ENCODE results near the gene PTPN2.

- no peak for TF ChIP-seq POLR2A (IDR thresholded peaks at IDR 0.05)
- TF ChIP-seq CTCF (IDR thresholded peaks at IDR 0.05), result no peak
- TF ChIP-seq POLR2AphosphoS5 (IDR thresholded peaks at IDR 0.05), result no peak
Observed at GRCh38 chr18:12786669-12787068, 97.4 kb downstream of the PTPN2 start.
